RWPE2 (cell line): ENCODE data around the gene RAI1.

Experiments
- ATAC-seq: fragments of 200-7000 bp; cut with Tn5 transposase; 3 replicates; pipeline ENCODE4 v1.9.1; 2021; ENCODE audit warnings: low read depth
- DNase-seq: peaks from one replicate; pipeline ENCODE4 v3.0.0-alpha.2; 2020; ENCODE audit warnings: low spot score
- H3K27ac ChIP-seq: fragments of 450-650 bp; 2 replicates; pipeline ENCODE4 v1.5.1; 2017; ENCODE audit warnings: mild to moderate bottlenecking; ENCODE audit not compliant: poor library complexity, severe bottlenecking
- H3K27me3 ChIP-seq: fragments of 250-450 bp; sonication (Bioruptor Pico); 2 replicates; pipeline ENCODE4 v1.5.1; 2021; ENCODE audit warnings: mild to moderate bottlenecking, moderate library complexity; ENCODE audit not compliant: insufficient read depth, poor library complexity, severe bottlenecking
- H3K36me3 ChIP-seq: fragments of 250-450 bp; sonication (Bioruptor Pico); 2 replicates; pipeline ENCODE4 v1.5.1; 2020; ENCODE audit warnings: low read depth, mild to moderate bottlenecking, moderate library complexity
- H3K4me1 ChIP-seq: fragments of 250-450 bp; sonication (Bioruptor Pico); 2 replicates; pipeline ENCODE4 v1.5.1; 2021; ENCODE audit warnings: mild to moderate bottlenecking, moderate library complexity; ENCODE audit not compliant: insufficient read depth, poor library complexity, severe bottlenecking
- H3K4me3 ChIP-seq: fragments of 250-450 bp; sonication (Bioruptor Pico); 2 replicates; pipeline ENCODE4 v1.5.1; 2021; ENCODE audit warnings: mild to moderate bottlenecking, moderate library complexity; ENCODE audit not compliant: severe bottlenecking
- H3K9me3 ChIP-seq: fragments of 250-450 bp; sonication (Bioruptor Pico); 2 replicates; pipeline ENCODE4 v1.5.1; 2021; ENCODE audit warnings: mild to moderate bottlenecking, moderate library complexity; ENCODE audit not compliant: severe bottlenecking
- TF ChIP-seq, protein P1 (sequence below): fragments of 450-650 bp; IDR thresholded peaks from one replicate; pipeline ENCODE4 v1.5.1; 2017; ENCODE audit warnings: mild to moderate bottlenecking, moderate library complexity; ENCODE audit not compliant: poor library complexity, severe bottlenecking

The RAI1 gene

GRCh38 chr17:17710728-17711541, 29.7 kb downstream of the RAI1 start:
- no peak overlapping the region for H3K4me3 ChIP-seq
- H3K27ac ChIP-seq, result peak overlapping the region; percentile 65
- no peaks in the 10 kb centered on the region for H3K36me3 ChIP-seq
- ATAC-seq (peak; percentile 91), DNase-seq (peak; percentile 91)
- TF ChIP-seq, protein P1, sequence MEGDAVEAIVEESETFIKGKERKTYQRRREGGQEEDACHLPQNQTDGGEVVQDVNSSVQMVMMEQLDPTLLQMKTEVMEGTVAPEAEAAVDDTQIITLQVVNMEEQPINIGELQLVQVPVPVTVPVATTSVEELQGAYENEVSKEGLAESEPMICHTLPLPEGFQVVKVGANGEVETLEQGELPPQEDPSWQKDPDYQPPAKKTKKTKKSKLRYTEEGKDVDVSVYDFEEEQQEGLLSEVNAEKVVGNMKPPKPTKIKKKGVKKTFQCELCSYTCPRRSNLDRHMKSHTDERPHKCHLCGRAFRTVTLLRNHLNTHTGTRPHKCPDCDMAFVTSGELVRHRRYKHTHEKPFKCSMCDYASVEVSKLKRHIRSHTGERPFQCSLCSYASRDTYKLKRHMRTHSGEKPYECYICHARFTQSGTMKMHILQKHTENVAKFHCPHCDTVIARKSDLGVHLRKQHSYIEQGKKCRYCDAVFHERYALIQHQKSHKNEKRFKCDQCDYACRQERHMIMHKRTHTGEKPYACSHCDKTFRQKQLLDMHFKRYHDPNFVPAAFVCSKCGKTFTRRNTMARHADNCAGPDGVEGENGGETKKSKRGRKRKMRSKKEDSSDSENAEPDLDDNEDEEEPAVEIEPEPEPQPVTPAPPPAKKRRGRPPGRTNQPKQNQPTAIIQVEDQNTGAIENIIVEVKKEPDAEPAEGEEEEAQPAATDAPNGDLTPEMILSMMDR, result no peak
- no peaks in the 10 kb centered on the region for H3K9me3 ChIP-seq
- peaks cover 36% of the 10 kb centered on the region for H3K4me1 ChIP-seq
- no peaks in the 10 kb centered on the region for H3K27me3 ChIP-seq

DNA sequence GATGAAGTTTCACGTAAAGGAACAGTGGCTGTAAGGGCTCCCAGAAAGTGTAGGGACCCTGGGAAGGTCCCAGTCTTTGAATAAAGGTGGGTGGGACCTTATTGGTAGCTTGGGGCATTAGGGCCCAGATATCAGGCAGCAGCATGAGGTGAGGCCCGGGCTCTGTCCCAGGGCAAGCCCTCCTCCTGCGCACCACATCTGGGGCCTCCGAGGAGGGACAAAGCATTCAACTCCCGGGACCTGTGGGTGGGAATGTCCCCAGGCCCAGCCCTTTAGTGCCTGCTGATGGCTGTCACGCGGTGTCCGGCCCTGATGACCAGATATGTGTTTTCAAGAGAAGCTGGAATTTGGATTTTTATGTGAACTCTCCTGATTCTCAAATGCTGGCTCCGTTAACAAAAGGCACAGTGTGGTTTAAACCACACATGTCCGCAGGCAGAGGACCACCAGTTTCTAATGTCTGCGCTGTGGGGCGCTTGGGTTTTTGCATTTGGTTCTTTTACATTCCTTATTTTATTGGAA, 30.4 kb downstream of the RAI1 start:
- Histone ChIP-seq H3K36me3 (no peaks in the 10 kb centered on the region), H3K9me3 (no peaks in the 10 kb centered on the region), H3K4me3 (no peak overlapping the region), H3K27ac (peak overlapping the region; percentile 65), H3K4me1 (peaks cover 36% of the 10 kb centered on the region), H3K27me3 (no peaks in the 10 kb centered on the region)
- TF ChIP-seq, protein P1, result no peak
- DNase-seq (no peak), ATAC-seq (no peak)

DNA sequence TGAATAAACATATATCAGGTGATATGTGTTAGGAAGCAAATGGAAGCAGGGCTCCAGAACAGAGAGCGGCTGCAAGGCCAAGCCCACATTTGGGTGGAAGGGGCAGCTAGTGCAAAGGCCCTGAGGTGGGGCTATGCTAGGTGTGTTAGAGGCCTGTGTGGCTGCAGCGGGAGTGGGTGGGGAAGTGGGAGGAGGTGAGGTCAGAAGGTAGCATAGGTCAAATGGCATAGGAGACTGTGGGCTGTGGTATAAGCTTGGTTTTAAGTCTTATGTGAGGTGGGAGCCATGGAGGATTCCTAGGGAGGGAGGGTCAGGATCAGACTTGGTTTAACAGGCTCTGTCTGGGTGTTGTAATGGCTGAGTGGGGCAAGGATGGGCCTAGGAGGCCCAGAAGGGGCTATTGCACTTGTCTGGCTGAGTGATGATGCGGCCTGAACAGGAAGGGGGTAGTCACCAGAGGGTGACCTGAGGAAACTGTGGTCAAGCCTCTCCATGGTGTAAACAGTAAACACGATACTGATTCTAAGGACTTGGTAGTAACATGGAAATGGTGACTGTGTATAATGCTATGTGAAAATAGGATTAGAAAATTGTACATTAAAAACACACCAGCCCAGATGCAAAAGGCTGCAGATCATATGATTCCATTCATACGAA, 31.1 kb downstream of the RAI1 start:
- peak; percentile 11 for ATAC-seq
- Histone ChIP-seq H3K4me3 (no peak overlapping the region), H3K36me3 (no peaks in the 10 kb centered on the region), H3K9me3 (no peaks in the 10 kb centered on the region), H3K27ac (peak overlapping the region; percentile 65), H3K27me3 (no peaks in the 10 kb centered on the region), H3K4me1 (peaks cover 36% of the 10 kb centered on the region)
- TF ChIP-seq, protein P1, result no peak
- DNase-seq, result no peak

DNA sequence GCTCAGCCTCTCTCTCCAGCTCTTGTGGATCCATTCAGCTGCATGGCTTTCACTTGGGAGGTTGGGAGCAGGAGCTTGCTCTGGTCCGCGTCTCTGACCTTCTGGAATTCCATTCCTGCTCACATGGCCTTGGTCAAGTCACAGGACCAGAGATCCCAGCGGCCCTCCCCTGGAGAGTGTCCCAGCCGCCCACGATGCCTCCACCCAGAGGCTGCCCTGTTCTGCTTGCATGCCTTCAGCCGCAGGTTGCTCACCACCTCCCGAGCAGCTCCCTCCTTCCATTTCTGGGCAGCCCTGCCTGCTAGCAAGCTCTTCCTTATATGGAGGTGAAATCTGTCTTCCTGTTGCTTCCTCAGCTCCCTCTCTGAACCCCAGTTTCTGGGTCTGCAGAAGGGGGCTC, 32.6 kb downstream of the RAI1 start:
- TF ChIP-seq, protein P1, result no peak
- Histone ChIP-seq H3K4me1 (peaks cover 36% of the 10 kb centered on the region), H3K27ac (no peak overlapping the region), H3K4me3 (no peak overlapping the region), H3K36me3 (no peaks in the 10 kb centered on the region), H3K27me3 (no peaks in the 10 kb centered on the region), H3K9me3 (no peaks in the 10 kb centered on the region)
- no peak for DNase-seq
- no peak for ATAC-seq
